ENCODE data around the gene ZNF217. TPM values are rescaled to one million over a fixed set of nuclear protein-coding genes. Genes with fewer than 3 reads are reported as not detected.
"Not testable (repeated sequence)": the region's sequence is repeated elsewhere in the genome, so short reads cannot be mapped to it uniquely, and the experiment has no call there.

Gene ZNF217
- total RNA-seq, 5 donors from 2014 or later (not counting 1 experiment from before 2014, with no cell fraction given) = 57.6 to 92.4 (median 87.5) TPM

GRCh38 chr20:53592992-53593465 is 610 bp downstream of the ZNF217 start:
- POLR2A ChIA-PET = no interaction called here
- CTCF ChIA-PET = no interaction called here
- peak overlapping the region; percentile 91 for H3K27ac ChIP-seq (ENCODE audit: low read length)
- H3K4me3 ChIP-seq (ENCODE audit: control insufficient read depth in 1 of 2, extremely low read depth in 1 of 2, low read length in 1 of 2) = peak overlapping the region; percentile 79 to 91
- peaks cover 7 to 20% of the 10 kb centered on the region in 2 experiments for H3K4me1 ChIP-seq (ENCODE audit: control insufficient read depth in 1 of 2, extremely low read depth in 1 of 2, insufficient read depth in 2 of 2, low read length in 2 of 2)
- no peaks in the 10 kb centered on the region for H3K9me3 ChIP-seq
- no peaks in the 10 kb centered on the region for H3K27me3 ChIP-seq (replicated peaks in 1 of 2; ENCODE audit: control insufficient read depth in 2 of 2, extremely low read depth in 1 of 2, insufficient read depth in 2 of 2, low read length in 1 of 2)
- peaks cover 48 to 68% (median 54%) of the 10 kb centered on the region in 3 donors for H3K4me1 Mint-ChIP-seq
- H3K4me3 Mint-ChIP-seq = peak overlapping the region; percentile 90 to 97 (median 95)
- peak in 3 of 35 experiments; percentile 10 to 47 (median 36) for DNase-seq
- H3K36me3 ChIP-seq (ENCODE audit: control insufficient read depth in 2 of 2, extremely low read depth in 1 of 2, insufficient read depth in 1 of 2, low read length in 1 of 2) = peaks cover 0 to 1% of the 10 kb centered on the region in 2 donors
- WGBS (ENCODE audit: insufficient coverage) = 0% methylated on average over 30 of the region's 47 CpGs
- H3K9me3 Mint-ChIP-seq = no peaks in the 10 kb centered on the region
- no peak for ATAC-seq (replicated peaks in 1 of 4)
- H3K27ac Mint-ChIP-seq = peak overlapping the region; percentile 95 to 96
- H3K27me3 Mint-ChIP-seq = no peaks in the 10 kb centered on the region
- no peaks in the 10 kb centered on the region for H3K36me3 Mint-ChIP-seq

- Histone ChIP-seq H3K4me3 (ENCODE audit: control insufficient read depth in 1 of 2, extremely low read depth in 1 of 2, low read length in 1 of 2) (peak overlapping the region; percentile 79 to 91), H3K27ac (ENCODE audit: low read length) (peak overlapping the region; percentile 91), H3K4me1 (ENCODE audit: control insufficient read depth in 1 of 2, extremely low read depth in 1 of 2, insufficient read depth in 2 of 2, low read length in 2 of 2) (peaks cover 6 to 15% of the 10 kb centered on the region in 2 experiments)
- H3K27me3 Mint-ChIP-seq; ATAC-seq (replicated peaks in 1 of 4); H3K36me3 Mint-ChIP-seq; H3K9me3 ChIP-seq; H3K27me3 ChIP-seq (replicated peaks in 1 of 2; ENCODE audit: control insufficient read depth in 2 of 2, extremely low read depth in 1 of 2, insufficient read depth in 2 of 2, low read length in 1 of 2); H3K9me3 Mint-ChIP-seq; H3K36me3 ChIP-seq (ENCODE audit: control insufficient read depth in 2 of 2, extremely low read depth in 1 of 2, insufficient read depth in 1 of 2, low read length in 1 of 2): not testable (repeated sequence)
- Mint-ChIP-seq H3K27ac (peak overlapping the region; percentile 95 to 96), H3K4me1 (peaks cover 43 to 63% (median 49%) of the 10 kb centered on the region in 3 donors), H3K4me3 (peak overlapping the region; percentile 90 to 97 (median 95))
- peak in 31 of 35 experiments; percentile 18 to 66 (median 44) for DNase-seq
- ChIA-PET CTCF (interaction anchor here in 1 of 2 donors (0.7 to 1.1 kb wide), 3 partner anchors 10 to 21 kb away, joined by 3 to 6 read pairs (median 5); no protein-coding TSS in a partner anchor), POLR2A (interaction anchor here in 1 of 2 donors (0.9 kb wide), 1 partner anchor 279 kb away, joined by 3 read pairs; no protein-coding TSS in a partner anchor)
- 0% methylated on average over 17 of the region's 27 CpGs for WGBS (ENCODE audit: insufficient coverage)
Observed at GRCh38 chr20:53592454-53592991, 1.1 kb downstream of the ZNF217 start.

GRCh38 chr20:53591941-53592441 is 1.6 kb downstream of the ZNF217 start:
- H3K27ac ChIP-seq (ENCODE audit: low read length) = peak overlapping the region; percentile 91
- H3K9me3 ChIP-seq; H3K9me3 Mint-ChIP-seq; H3K27me3 ChIP-seq (replicated peaks in 1 of 2; ENCODE audit: control insufficient read depth in 2 of 2, extremely low read depth in 1 of 2, insufficient read depth in 2 of 2, low read length in 1 of 2); H3K36me3 ChIP-seq (ENCODE audit: control insufficient read depth in 2 of 2, extremely low read depth in 1 of 2, insufficient read depth in 1 of 2, low read length in 1 of 2); ATAC-seq (replicated peaks in 1 of 4); H3K27me3 Mint-ChIP-seq; H3K36me3 Mint-ChIP-seq: not testable (repeated sequence)
- 0% methylated on average over 2 of the region's 9 CpGs for WGBS (ENCODE audit: insufficient coverage)
- DNase-seq = peak in 1 of 35 experiments; percentile 48
- peaks cover 6 to 17% of the 10 kb centered on the region in 2 experiments for H3K4me1 ChIP-seq (ENCODE audit: control insufficient read depth in 1 of 2, extremely low read depth in 1 of 2, insufficient read depth in 2 of 2, low read length in 2 of 2)
- Mint-ChIP-seq H3K4me1 (peaks cover 43 to 62% (median 48%) of the 10 kb centered on the region in 3 donors), H3K4me3 (peak overlapping the region; percentile 90 to 97 (median 95)), H3K27ac (peak overlapping the region; percentile 95 to 96)
- CTCF ChIA-PET = interaction anchor here in 1 of 2 donors (0.7 to 1.1 kb wide), 3 partner anchors 9 to 21 kb away, joined by 3 to 6 read pairs (median 5); no protein-coding TSS in a partner anchor
- POLR2A ChIA-PET = interaction anchor here (0.6 to 1.2 kb wide), 5 partner anchors 18 to 280 kb away, joined by 3 read pairs; no protein-coding TSS in a partner anchor
- H3K4me3 ChIP-seq (ENCODE audit: control insufficient read depth in 1 of 2, extremely low read depth in 1 of 2, low read length in 1 of 2) = peak overlapping the region; percentile 79 to 91

GRCh38 chr20:53591206-53591741 is 2.4 kb downstream of the ZNF217 start:
- not testable (repeated sequence) for H3K27me3 Mint-ChIP-seq; H3K27me3 ChIP-seq (replicated peaks in 1 of 2; ENCODE audit: control insufficient read depth in 2 of 2, extremely low read depth in 1 of 2, insufficient read depth in 2 of 2, low read length in 1 of 2); H3K9me3 Mint-ChIP-seq; H3K36me3 Mint-ChIP-seq; ATAC-seq (replicated peaks in 1 of 4); H3K9me3 ChIP-seq; H3K36me3 ChIP-seq (ENCODE audit: control insufficient read depth in 2 of 2, extremely low read depth in 1 of 2, insufficient read depth in 1 of 2, low read length in 1 of 2); DNase-seq
- Mint-ChIP-seq H3K27ac (peak overlapping the region; percentile 95 to 96), H3K4me1 (peaks cover 43 to 62% (median 47%) of the 10 kb centered on the region in 3 donors), H3K4me3 (peak overlapping the region; percentile 90 to 97 (median 95))
- no CpG with 5 or more reads among the region's 4 CpGs for WGBS (ENCODE audit: insufficient coverage)
- H3K4me1 ChIP-seq (ENCODE audit: control insufficient read depth in 1 of 2, extremely low read depth in 1 of 2, insufficient read depth in 2 of 2, low read length in 2 of 2) = peaks cover 4 to 15% of the 10 kb centered on the region in 2 experiments
- H3K4me3 ChIP-seq (ENCODE audit: control insufficient read depth in 1 of 2, extremely low read depth in 1 of 2, low read length in 1 of 2) = peak overlapping the region; percentile 38 to 79
- ChIA-PET CTCF (interaction anchor here in 1 of 2 donors (1.0 to 1.1 kb wide), 2 partner anchors 9 to 12 kb away, joined by 5 to 6 read pairs; no protein-coding TSS in a partner anchor), POLR2A (interaction anchor here (0.6 to 1.2 kb wide), 5 partner anchors 19 to 281 kb away, joined by 3 read pairs; no protein-coding TSS in a partner anchor)
- peak overlapping the region; percentile 91 for H3K27ac ChIP-seq (ENCODE audit: low read length)

GRCh38 chr20:53590608-53591007 is 3.0 kb downstream of the ZNF217 start:
- DNase-seq = not testable (repeated sequence)

GRCh38 chr20:53590122-53590521 is 3.5 kb downstream of the ZNF217 start:
- Mint-ChIP-seq H3K27ac (peak overlapping the region; percentile 95 to 96), H3K4me1 (peaks cover 45 to 65% (median 50%) of the 10 kb centered on the region in 3 donors), H3K4me3 (peak overlapping the region; percentile 90 to 97 (median 95))
- H3K27me3 Mint-ChIP-seq; H3K9me3 Mint-ChIP-seq; H3K36me3 ChIP-seq (ENCODE audit: control insufficient read depth in 2 of 2, extremely low read depth in 1 of 2, insufficient read depth in 1 of 2, low read length in 1 of 2); H3K9me3 ChIP-seq; H3K36me3 Mint-ChIP-seq; DNase-seq; H3K27me3 ChIP-seq (replicated peaks in 1 of 2; ENCODE audit: control insufficient read depth in 2 of 2, extremely low read depth in 1 of 2, insufficient read depth in 2 of 2, low read length in 1 of 2); ATAC-seq (replicated peaks in 1 of 4): not testable (repeated sequence)
- ChIA-PET CTCF (interaction anchor here in 1 of 2 donors (0.6 kb wide), 1 partner anchor 1392 kb away, joined by 3 read pairs; no protein-coding TSS in a partner anchor), POLR2A (interaction anchor here (0.6 kb wide), 2 partner anchors 20 to 60 kb away, joined by 3 read pairs; no protein-coding TSS in a partner anchor)
- H3K27ac ChIP-seq (ENCODE audit: low read length) = peak overlapping the region; percentile 74
- no CpG with 5 or more reads among the region's 2 CpGs for WGBS (ENCODE audit: insufficient coverage)
- H3K4me1 ChIP-seq (ENCODE audit: control insufficient read depth in 1 of 2, extremely low read depth in 1 of 2, insufficient read depth in 2 of 2, low read length in 2 of 2) = peaks cover 12 to 23% of the 10 kb centered on the region in 2 experiments
- H3K4me3 ChIP-seq (ENCODE audit: control insufficient read depth in 1 of 2, extremely low read depth in 1 of 2, low read length in 1 of 2) = peak overlapping the region in 1 of 2 donors; percentile 29

More at GRCh38 chr20:53590608-53591007, 3.0 kb downstream of the ZNF217 start:
- peak overlapping the region; percentile 91 for H3K27ac ChIP-seq (ENCODE audit: low read length)
- not testable (repeated sequence) for H3K36me3 ChIP-seq (ENCODE audit: control insufficient read depth in 2 of 2, extremely low read depth in 1 of 2, insufficient read depth in 1 of 2, low read length in 1 of 2); H3K9me3 Mint-ChIP-seq; ATAC-seq (replicated peaks in 1 of 4); H3K9me3 ChIP-seq; H3K27me3 Mint-ChIP-seq; H3K36me3 Mint-ChIP-seq; H3K27me3 ChIP-seq (replicated peaks in 1 of 2; ENCODE audit: control insufficient read depth in 2 of 2, extremely low read depth in 1 of 2, insufficient read depth in 2 of 2, low read length in 1 of 2)
- ChIA-PET CTCF (interaction anchor here in 1 of 2 donors (0.6 kb wide), 1 partner anchor 1393 kb away, joined by 3 read pairs; no protein-coding TSS in a partner anchor), POLR2A (interaction anchor here in 1 of 2 donors (0.6 to 1.2 kb wide), 2 partner anchors 19 to 274 kb away, joined by 3 read pairs; no protein-coding TSS in a partner anchor)
- H3K4me3 ChIP-seq (ENCODE audit: control insufficient read depth in 1 of 2, extremely low read depth in 1 of 2, low read length in 1 of 2) = peak overlapping the region in 1 of 2 donors; percentile 79
- peaks cover 43 to 62% (median 48%) of the 10 kb centered on the region in 3 donors for H3K4me1 Mint-ChIP-seq
- peak overlapping the region; percentile 95 to 96 for H3K27ac Mint-ChIP-seq
- peaks cover 7 to 19% of the 10 kb centered on the region in 2 experiments for H3K4me1 ChIP-seq (ENCODE audit: control insufficient read depth in 1 of 2, extremely low read depth in 1 of 2, insufficient read depth in 2 of 2, low read length in 2 of 2)
- H3K4me3 Mint-ChIP-seq = peak overlapping the region; percentile 90 to 97 (median 95)
